Stimulated activated CD8-positive, alpha-beta memory T cell treated with anti-CD3 and anti-CD28 coated beads, Interleukin-4, amount 100 ng/mL, for 1 hour (primary cell): ENCODE results near the gene UNC5C.

ENCODE experiments used
- DNase-seq, 2 donors: peaks; one replicate each; pipeline ENCODE4 v3.0.0-alpha.2; 2020; ENCODE audit warnings: low read depth in 2 of 2, low spot score in 1 of 2

Gene UNC5C

DNA sequence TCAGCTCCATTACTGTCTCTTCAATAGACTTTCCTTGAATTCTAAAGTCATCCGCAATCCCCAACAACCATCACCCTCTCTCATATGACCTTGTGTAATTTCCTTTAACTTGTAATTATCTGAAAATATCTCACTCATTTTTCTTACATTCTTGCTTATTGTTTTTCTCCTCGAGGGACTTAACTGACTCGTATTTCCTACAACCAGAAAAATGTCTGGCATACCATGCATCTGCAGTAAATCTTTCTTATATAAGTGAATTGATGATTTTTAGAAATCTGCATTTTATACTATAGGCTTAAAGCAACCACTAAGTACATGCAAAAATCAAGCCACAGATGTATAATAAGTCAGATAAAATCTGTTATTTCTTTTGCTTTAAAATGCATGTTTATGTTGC, 276.7 kb downstream of the UNC5C start:
- no peak for DNase-seq

DNA sequence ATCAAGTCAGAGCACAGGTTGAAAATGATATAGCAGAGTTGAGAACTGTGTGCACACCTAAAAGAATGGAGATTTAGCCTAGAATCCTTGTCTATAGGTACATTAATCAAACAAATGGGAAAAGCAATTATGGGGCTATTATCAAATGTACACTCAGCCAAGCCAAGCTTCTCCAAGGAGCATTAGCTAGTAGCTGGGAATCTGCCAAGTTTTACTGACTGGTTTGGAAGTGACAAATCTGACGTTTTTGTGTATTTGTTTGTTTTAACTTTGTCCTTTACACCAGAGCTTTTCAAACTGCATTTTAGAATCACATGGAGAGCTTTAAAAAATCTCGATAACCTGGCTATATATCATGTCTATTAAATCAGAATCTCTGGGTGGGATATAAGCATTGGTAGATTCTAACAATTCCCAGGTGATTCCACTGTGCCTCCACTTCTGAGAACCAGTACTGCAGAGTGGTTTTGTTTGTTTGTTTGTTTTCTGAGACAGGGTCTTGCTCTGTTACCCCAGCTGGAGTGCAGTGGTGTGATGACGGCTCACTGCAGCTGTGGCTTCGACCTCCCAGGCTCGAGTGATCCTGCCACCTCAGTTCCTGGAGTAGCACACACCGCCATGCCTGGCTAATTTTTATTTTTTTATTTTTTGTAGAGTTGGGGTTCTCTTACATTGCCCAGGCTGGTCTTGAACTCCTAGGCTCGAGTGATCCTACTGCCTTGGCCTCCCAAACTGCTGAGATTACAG, 279.8 kb downstream of the UNC5C start:
- DNase-seq: no peak

DNA sequence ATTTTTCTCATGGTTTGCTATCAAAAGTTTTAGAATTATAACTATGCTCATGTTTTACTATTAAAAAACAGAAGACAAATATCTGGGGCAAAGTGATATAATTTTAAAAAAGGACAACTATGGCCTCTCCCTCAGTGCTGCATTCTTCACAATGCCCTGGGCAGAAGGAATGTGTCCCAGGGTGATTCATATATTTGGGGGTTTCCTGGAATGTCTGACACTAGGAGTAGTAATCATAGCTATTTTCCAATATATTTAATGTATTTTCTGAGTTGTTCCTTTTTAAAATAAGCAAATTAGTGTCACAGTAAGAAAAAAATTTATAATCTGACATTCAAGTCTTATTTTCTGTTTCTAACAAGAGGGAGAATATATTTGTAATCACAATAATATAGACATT, 281.7 kb downstream of the UNC5C start:
- DNase-seq: no peak

DNA sequence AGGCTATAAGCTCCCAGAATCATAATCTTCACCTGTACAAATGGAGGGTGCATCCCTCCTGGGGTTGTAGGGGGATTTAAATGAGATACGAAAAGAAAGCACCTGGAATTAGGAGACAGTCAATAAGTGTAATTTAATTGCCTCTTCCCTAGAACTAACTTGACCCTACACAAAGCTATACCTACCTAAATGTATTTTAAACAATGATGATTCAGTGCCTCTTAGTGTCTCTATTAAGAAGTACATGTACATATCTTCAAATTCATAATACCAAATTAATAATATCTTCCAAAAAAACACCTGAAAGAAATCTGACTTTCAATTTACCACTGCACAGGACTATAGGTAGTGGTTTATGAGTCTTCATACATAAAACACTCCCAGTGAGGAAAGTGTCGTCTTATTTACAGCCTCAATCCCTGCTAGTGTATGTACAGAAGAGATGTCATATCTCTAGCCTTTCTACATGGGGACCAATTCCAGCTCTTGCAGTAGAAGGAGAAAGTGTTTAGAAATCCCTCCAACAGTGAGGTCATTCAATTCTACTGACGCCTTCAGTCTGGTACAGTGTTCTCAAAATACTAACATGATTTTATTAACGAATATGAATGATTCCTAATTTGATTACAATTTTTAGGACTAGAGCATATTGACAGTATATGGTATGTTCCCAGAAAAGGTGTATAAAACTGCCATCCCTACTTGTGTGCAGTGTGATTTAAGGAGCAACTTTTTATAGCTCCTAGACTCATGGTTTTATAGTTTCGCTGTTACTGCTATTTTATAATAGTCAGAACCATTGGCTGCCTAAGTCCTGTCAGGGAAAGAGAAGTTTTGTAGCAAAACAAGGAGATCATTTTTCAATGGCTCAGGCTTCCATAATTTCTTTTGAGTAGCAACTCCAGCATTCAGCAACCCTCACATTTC, 282.7 kb downstream of the UNC5C start:
- DNase-seq: no peak

DNA sequence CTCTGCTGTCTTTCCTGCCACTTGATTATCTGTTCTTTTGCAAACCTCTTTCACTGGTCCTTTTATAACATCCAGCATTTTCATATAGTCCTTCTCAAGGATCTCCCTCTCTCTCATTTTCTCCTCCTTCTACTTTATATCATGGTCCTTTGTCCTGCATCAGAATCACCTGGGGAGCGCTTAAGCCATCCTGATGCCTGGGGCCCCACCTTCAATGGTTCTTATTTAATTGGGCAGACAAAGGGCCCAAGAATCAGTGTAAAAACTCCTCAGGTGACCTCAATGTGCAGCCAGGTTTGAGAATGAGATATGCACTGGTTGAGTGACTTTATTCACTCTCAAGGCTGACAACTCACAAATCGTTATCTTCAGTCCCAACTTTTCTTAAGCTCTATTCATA, 283.9 kb downstream of the UNC5C start:
- DNase-seq: no peak

DNA sequence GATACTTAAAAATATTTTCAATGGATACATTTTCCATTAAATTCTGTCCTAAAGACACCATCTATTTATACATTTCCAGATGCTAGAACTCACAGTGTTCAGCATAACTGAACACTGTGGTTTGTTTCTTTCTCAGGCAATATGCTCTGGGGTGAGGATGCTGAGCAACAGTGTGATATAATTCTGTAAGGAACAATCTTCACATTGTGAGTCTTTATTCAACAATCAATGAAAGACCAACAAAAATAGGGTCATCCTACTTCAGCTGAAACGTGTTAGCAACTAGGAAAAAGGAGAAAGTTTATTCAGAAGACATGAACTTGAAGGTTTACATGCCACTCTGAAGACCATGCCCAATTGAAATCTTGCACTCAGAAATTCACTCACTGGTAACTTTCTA, 284.8 kb downstream of the UNC5C start:
- DNase-seq: no peak

DNA sequence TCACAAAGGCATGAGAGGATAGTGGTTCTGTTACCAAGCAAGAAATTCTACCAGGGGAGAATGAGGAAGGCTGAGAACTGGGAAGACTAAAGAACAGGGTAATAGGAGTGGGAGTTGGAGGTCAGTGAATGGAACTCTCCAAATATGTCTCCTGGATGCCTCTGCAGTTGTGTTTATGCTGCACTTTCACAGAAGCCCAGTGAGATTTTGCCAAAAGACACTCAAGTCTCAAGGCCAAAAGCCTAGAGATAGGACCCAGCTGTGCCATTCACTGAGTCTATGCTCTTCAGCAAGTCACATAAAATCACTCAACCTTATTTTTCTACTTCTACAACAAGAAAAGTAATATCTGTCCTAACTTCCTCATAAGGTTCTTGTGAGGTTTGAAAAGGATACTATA, 285.4 kb downstream of the UNC5C start:
- no peak for DNase-seq

DNA sequence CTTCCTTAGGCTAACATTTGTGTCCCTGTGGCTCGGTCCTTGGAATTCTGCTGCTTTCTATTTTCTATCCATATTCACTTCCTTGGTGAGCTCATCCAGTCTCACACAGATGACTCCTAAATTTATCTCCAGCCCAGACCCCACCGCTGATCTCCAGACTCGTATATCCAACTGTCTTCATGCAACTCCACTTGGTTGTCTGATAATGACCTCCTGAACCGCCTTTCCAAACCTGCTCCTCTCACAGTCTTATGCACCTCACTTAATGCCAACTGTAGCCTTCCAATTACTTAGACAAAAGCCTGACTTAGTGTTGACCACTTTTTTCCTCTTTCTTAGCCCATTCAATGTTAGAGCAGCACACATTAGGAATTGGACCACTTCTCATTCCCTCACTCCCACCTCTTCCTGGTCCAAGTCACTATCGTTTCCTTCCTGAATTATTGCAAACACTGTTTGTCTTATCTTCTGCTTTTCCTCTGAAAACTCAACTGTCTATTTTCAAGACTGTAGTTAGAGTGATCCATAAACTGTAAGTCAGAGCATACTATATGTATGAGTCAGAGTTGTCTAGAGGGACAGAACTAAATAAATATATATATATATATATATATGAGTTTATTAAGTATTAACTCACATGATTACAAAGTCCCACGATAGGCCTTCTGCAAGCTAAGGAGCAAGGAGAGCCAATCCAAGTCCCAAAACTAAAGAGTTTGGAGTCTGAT, 292.5 kb downstream of the UNC5C start:
- DNase-seq: no peak

DNA sequence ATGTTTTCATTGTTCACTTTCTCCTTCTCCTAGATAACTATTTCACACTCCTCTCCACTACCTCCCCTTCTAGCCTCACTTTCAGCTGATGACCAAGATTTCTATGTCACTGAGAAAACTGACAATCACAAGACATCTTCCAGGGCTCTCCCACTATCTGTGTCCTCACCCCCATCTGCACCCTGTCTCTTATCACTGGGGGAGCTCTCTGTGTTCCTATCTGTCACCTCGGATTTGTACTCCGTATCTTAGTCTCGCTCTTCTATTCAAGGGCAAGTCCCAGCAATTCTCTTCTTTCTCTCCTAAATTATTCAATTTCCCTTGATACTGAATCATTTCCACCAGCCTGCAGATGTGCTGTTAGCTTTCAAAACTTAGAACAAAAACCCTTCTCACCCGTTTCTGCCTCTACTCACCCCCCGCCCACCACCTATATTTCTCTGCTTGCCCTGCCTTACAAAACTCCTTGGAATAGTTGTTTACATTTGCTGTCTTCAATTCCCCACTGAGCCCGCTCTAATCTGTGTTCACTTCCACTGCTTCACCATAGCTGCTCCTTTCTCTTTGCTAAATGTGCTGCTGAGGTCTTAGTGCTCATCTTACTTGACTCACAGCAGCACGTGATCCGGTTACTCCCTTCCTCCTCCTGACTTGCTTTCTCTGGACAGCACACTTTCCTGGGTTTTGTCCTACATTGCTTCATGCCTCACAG, 293.2 kb downstream of the UNC5C start:
- no peak for DNase-seq

DNA sequence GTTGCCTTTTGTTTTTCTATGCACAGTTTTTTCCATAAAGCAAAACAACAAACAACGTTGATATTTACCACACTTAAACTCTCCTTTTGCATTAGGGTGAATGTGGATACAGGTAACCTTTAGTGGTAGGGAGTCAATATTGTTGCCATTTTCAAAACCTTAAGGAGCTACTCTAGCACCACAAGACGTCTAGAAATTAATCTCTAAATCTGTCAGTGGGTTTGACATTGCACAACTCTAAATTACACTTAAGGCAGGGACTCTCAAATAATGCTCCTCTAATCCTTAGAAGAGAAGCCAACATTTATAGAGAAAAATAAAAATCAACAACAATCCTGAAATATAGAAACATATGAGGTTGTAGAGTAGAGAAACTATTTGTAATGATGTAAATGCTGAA, 297.2 kb downstream of the UNC5C start:
- no peak for DNase-seq

DNA sequence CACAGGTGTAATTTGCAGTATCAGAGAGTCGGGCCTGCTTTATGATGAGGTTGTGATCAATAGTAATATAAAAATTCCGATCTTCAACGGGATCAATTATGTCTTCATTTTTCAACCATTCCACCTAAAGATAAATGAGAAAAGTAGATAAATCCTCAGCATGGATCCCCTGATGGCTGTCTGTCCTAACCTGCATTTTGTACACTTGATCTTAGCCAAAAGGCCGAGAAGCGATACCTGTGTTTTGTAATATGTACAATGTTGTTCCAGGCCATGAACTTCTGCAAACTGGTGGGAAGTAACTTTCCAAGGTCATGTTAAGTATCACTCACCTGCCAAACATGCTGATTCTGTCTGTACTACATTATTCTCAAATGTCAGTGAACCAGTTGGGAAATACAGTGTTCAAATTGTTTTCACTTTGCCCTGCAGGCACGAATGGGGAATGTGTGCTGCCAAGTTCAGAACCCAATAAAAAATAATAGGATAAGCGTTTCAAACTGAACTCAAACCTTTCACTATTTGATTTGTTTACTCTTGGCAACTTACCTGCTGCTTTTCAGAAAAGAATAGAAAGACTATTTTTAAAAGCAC, 298.1 kb downstream of the UNC5C start:
- no peak for DNase-seq

DNA sequence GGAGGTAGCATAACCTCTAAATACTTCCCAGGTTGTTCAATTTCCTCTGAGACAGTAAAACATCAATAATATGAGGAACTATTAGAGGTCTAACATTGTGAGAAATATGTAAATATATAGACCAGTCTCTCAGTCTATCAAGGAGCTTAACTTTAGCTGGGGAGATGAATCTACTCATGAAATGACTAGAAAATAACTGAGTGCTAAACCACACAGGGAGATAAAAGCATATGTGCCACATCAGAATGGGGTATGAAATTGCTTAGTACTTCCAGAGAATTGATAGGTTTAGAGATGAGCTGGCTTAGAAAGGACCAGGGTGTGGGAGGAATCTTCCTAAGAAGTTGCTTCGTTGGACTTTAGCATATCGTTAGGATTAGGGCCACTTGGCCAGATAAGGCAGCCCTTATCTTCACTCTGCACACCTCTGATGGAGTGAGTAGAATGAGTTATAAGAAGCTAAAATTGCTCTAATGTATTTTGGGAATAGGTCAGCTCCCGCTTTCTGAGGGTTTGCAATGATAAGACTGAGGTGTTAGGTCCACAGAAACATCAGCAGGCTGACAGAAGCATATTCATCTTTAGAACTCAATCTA, 299.2 kb downstream of the UNC5C start:
- DNase-seq: no peak

DNA sequence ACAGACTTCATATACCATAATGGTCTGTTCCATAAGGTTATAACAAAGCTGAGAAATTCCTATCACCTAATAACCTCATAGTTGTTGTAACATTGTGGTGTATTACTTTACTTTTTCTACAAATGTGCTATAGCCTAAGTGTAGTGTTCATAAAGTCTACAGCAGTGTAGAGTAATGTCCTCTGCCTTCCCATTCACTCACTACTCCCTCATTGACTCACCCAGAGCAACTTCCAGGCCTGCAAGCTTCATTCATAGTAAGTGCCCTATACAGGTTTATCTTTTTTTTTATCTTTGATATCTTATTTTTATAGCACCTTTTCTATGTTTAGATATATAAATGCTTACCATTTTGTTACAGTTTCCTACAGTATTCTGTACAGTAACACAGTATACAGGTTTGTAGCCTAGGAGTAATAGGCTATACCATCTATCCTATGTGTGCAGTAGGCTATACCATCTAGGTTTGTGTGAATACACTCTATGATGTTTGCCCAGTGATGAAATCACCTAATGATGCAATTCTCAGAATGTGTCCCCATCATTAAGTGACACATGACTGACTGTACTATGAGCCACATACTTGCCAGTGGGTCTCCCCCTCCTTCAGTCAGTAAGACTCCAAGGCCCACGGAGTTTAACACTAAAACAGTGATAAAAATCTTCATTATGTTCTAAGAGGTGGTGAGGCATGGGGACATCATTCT, 299.9 kb downstream of the UNC5C start:
- DNase-seq: no peak

DNA sequence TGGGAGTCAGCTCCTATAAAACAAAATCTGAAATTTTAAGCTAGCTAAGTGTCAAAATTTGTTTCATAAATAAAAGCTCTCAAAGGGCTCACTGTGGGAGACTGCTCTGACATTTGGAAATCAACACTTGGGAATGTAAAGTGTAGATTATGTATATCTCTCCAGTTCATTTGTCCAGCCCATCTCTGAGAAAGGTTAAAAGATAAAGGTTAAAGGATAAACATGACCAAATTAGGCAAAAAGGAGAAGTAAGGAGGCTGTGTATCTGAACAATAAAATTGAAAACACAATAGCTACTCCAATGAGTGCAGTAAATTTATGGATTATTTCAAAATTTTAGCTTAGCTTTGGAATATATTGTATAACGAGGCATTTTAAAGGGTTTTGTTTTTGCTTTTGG, 304.9 kb downstream of the UNC5C start:
- no peak for DNase-seq

DNA sequence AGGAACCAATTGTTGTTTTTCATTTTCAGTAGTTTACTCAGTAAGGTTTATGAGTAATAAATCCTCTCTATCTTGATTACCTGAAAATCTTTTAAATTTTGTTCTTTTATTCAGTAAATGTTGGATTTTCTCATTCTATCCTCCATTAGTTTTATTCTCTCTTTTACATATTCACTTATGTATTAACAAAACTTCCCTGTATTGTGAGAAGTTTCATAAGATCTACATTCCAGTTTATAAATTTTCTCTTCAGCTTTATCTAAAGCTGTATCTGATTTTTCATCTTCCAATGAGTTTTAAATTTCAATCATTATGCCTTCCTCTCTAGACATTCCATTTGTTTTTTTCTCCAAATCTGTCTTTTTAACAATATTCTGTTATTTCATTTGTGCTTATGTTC, 310.2 kb downstream of the UNC5C start:
- DNase-seq: no peak

DNA sequence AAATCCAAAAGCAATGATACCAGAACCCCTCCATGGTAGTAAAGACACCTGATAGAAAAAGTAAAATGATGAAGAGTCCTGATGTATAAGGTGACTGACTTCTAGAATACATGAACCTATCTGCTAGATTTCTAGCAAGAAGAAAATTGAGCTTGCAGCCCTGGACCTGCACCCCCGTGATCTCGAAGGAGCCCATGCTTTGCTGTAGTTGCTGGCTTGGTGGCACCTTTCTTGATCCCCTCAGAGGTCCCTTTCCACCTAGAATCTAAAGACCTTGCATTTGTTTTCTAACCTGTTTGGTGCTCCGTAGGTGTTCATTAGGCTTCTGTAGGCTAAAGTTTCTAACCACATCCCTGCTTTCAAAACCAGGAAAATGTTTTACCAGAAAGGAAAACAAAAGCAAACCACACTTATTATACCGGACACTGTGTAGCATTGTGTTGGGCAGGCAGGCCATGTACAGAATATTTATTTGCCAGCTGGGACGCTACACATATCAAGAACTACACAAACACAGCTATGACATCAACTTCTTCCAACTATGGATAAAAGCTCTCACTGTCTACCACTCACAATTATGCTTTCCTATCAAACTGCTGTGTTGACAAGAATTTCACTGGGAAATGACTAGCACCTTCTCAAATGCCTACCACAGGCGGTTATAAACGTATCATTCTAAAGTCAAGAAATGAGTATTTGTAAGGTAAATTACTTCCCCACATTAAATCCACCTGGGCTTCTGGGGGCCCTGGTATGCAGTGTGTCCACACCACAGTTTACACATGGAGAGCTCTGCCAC, 316.2 kb downstream of the UNC5C start:
- no peak for DNase-seq

DNA sequence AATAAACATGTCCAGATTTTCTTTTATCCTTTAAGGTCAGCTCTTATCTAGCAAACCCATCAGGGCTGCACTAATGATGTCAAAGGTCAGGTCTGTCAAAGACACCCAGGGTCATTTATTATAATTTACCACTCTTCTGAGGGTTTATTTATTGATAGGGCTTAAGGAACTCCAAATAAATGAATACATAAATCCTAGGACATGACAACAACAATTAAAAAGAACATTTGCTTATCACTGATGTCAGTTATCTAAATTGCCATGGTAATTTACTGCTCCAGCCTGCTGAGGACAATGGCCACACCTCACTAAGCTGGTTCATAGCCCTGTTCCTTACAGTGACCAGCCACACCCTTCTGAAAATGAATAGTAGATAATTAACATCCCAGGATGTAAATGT, 317.1 kb downstream of the UNC5C start:
- DNase-seq: no peak

DNA sequence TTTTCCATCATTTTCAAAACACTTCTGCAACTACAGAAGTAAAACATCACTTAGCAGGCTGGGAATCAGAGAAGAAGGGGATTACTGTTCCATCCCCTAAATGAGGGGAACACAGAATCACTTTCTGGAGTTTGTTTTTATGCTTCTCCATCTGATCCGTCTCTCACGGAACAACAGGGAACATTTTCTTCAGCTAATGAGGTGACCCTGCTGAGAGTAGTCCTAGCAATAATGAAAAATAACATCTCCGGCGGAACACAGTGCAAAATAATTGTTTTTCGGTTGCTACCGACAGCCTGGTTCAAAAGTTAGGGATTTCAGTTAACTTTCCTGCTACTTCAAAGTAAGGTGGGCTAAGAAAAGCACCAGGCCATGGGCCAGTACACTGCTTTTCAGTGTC, 322.9 kb downstream of the UNC5C start:
- no peak for DNase-seq

DNA sequence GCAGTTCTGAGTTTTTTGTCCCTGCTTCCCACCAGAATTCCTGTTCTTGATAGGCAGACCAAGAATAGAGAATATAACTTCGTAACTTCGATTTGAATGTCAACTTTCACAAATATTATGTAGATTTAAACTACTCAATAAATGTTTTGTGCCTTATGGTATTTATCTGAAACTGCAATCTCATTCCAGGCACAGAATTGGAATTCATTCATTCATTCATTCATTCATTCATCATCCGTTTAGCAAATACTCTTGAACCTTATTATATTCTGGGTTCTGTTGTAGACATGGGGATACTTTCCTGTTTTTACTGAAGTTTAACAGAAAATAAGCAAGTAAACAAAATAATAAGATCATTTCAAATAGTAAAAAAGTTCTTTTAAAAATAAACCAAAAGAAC, 324.4 kb downstream of the UNC5C start:
- no peak for DNase-seq
